Activated CD8-positive, alpha-beta memory T cell treated with anti-CD3 and anti-CD28 coated beads, Interleukin-2, amount 50 U/mL, for 1 hour (primary cell): Measurements from ENCODE around the gene RBX1.
"Not testable (repeated sequence)": the region's sequence is repeated elsewhere in the genome, so short reads cannot be mapped to it uniquely, and the experiment has no call there.

ENCODE experiments used
- DNase-seq: peaks from one replicate; pipeline ENCODE4 v3.0.0-alpha.2; 2020; ENCODE audit errors: extremely low read depth

The RBX1 gene

DNA sequence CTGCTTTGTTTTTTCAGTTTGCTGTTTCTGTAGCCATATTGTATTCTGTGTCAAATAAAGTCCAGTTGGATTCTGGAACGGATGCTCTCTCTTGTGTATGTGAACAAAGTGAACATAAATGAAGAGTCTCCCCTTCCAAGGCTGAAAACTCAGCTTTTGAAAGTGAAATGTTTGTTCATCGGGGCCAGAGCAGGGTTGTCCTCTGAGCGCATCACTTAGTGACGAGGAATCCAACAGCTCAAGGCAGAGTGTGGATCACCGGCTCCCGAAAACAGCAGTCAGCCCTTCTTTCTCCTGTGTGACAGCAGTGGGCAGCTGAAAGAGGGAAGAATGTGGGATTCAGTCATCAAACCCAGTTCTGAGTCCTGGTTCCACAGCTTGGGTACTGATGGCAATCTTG is 21.4 kb downstream of the RBX1 start:
- DNase-seq: no peak

DNA sequence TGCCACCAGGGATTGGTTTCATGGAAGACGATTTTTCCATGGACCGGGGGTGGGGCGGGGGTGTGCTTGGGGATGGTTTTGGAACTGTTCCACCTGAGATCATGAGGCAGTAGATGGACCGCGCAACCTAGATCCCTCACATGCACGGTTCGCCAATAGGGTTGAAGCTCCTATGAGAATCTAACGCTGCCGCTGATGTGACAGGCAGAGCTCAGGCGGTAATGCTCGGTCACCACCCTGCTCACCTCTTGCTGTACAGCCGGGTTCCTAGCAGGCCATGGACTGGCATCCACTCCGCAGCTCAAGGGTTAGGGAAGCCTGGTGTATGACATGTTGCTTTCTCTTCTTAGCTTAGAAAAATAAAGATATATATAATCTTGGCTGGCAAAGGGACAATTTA is 22.0 kb downstream of the RBX1 start:
- no peak for DNase-seq

GRCh38 chr22:40975366-40975765 is 24.2 kb downstream of the RBX1 start:
- no peak for DNase-seq

DNA sequence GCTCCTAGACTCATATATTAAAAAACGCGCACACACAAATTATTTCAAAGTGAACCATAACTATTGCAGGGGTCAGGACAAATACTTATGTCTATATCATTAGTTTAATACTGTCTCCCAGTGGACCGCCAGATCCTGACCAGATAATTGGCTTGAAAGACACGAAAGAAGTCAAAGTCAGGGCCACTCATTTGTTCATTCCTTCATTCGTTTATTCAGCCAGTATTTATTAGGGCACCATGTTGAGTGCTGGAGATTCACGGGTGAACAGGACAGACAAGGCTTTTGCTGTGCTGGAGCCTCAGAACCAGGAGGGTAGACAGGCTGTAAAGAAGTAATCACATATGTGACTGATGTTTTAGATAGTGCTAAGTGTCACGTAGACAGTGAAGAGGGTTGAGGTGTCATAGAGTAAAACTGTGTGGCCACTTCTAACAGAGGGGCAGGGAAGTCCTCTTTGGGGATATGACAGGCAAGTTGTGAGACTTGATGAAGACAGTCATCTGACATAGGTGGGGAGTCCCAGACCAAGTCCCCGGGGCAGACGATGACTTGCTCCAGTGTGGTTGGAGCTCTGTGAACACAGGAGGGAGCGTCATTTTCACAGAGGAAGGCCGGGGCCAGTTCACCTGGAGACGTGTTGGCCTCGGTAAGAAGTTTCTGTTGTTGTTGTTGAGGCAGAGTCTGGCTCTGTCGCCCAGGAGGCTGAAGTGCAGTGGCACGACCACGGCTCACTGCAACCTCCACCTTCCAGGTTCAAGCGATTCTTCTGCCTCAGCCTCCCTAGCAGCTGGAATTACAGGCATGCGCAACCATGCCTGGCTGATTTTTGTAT is 25.9 kb downstream of the RBX1 start:
- no peak for DNase-seq

GRCh38 chr22:40979198-40979597 is 28.0 kb downstream of the RBX1 start:
- no peak for DNase-seq

DNA sequence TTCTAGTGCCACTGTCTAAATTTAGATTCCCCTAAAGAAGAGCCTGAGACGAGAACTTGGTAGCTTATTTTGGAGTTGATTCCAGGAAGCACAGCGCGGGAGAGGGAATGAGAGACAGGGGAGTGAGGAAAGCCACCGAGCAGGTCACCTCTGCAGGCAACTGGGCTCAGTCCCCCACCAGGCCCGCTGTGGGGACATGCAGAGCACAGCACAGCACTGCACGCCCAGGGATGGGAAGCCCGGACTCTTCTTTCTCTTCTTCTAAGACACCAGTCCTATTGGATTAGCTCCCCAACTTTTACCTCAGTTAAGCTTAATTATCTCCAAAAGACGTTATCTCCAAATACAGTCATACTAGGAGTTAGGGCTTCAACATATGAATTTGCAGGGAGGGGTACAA is 28.7 kb downstream of the RBX1 start:
- no peak for DNase-seq

DNA sequence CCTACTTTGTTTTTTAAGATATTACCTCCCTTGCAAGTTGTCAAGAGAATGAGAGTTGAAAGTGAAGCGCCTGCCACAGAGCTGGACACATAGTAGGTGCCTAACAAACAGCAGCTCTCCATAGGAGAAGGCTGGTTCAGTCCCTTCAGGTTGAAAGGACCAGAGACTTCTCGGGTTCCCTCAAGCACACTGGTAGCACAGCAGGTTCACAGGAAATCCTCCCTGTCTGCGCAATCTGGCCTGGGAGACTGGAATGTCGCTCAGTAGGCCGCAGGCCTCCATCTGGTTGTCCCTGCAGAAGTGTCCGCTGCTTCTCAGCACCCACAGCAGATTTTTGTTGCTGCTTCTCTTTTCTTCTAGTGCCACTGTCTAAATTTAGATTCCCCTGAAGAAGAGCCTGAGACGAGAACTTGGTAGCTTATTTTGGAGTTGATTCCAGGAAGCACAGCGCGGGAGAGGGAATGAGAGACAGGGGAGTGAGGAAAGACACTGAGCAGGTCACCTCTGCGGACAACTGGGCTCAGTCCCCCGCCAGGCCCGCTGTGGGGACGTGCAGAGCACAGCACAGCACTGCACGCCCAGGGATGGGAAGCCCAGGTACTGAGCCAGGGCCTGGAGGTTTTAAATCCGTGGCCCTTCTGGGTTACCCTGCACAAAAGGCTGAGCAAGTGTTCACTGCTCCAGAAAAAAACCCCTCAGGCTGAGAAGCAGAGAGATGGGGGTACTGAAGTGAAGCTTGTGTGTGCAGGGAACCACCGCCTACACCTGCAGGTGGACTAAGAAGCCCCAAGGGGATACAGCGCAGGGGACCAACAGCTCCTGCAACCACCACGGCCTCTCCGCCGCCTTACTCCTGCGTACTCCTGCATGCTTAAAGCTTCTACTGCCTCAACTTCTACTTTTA is 31.6 kb downstream of the RBX1 start:
- DNase-seq: no peak

DNA sequence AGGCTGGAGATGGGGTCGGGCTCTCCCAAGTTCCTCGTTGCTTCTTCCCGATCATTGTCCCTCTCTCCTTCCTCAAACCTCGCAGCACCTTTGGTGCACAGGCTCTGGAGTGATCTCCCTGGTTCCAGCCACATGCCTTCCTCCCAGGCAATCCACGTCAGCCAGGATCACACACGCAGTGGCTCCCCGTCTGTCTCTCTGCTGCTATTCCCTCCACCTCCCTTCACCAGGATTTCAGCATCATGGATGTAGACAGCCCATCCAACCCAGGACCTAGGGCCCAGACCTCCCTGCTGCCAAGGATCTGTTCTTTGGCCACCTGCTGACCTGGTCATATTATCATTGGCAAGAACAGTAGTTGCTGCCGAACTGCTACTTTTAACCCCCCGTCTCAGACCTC is 40.1 kb downstream of the RBX1 start:
- no peak for DNase-seq

DNA sequence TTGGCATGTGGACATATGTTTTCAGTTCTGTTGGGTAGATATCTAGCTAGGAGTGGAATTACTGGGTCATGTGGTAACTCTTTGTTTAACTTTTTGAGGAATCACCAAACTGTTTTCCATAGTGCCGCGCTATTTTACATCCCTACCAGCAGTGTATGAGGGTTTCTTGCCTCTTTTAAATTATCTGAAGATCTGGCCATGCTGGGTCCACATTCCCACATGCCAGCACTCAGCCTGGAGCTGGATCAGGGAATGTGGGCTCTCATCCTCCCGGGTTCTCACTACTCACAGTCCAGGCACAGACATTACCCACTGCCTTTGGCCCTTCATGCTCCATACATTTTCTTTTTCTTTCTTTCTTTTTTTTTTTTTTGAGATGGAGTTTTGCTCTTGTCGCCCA is 44.6 kb downstream of the RBX1 start:
- DNase-seq: no peak

GRCh38 chr22:40997520-40997919 is 46.3 kb downstream of the RBX1 start:
- no peak for DNase-seq

DNA sequence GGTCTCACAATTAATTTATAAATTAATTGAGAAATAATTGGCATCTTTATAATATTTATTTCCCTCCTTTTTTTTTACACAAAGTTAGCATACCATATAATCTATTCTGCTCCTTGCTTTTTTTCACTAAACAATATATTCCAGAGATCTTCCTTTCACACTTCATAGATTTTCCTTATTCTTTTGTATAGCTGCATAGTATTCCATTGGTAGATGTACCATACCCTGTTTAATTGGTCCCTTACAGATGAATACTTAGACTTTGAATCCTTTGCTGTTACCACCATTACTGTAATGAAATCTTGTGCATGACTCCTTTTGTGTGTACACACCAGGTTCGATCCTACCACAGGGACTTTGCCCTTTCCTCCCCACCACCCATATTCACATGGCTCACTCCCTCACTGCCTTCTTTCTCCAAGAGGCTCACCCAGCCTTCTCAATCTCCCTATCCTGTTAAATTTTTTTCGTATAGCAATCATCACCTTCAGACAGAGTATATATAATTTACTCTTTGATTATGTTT is 48.9 kb downstream of the RBX1 start:
- no peak for DNase-seq

GRCh38 chr22:41000941-41001721 is 50.0 kb downstream of the RBX1 start:
- DNase-seq: no peak

- DNase-seq: no peak
Measured at GRCh38 chr22:41001722-41002122, 50.5 kb downstream of the RBX1 start.

DNA sequence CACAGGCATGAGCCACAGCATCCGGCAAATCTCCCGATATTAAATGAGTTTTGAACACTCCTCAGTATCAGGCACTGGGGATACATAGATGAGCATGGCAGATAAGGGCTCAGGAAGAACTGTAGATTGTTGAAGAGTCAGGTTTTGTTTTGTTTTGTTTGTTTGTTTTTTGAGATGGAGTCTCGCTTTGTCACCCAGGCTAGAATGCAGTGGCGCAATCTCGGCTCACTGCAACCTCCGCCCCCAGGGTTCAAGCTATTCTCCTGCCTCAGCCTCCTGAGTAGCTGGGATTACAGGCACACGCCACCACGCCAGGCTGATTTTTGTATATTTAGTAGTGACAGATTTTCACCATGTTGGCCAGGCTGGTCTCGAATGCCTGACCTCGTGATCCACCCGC is 51.2 kb downstream of the RBX1 start:
- DNase-seq: not testable (repeated sequence)

DNA sequence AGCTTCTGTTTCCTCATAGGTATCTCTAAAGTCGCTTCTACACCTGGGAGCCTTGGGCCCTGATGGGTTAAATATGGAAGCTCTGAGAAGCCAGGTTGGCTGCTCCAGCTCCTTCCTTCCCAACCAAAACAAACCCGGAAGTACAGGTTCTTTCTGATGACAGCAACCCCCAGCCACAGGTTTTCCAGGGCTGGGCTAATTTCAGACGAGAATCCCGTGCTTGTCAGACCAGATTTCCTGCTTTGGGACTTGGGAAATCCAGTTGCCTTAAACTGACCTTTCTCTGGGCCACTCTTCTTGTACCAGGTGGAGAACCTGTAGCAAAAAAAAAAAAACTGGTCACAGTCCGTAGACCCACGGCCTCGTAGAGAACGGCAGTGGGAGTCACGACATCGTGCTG is 51.9 kb downstream of the RBX1 start:
- DNase-seq: no peak

GRCh38 chr22:41003976-41004375 is 52.8 kb downstream of the RBX1 start:
- no peak for DNase-seq

GRCh38 chr22:41009222-41009948 is 58.2 kb downstream of the RBX1 start:
- no peak for DNase-seq

DNA sequence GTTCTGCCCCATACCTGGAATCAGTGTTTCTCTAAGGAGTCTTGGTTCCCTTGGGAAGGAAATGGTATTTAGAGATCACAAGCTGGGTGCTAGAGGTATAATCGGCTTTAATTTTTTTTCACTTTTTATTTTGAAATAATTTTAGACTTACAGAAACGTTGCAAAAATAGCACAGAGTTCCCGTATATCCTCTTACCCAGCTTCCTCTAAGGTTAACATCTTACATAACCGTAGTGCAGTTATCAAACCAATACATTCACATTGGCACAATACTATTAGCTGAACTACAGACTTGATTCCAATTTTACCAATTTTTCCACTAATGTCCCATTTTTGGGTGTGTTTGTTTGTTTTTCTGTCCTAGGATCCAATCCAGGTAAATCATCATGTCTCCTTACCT is 63.8 kb downstream of the RBX1 start:
- no peak for DNase-seq

DNA sequence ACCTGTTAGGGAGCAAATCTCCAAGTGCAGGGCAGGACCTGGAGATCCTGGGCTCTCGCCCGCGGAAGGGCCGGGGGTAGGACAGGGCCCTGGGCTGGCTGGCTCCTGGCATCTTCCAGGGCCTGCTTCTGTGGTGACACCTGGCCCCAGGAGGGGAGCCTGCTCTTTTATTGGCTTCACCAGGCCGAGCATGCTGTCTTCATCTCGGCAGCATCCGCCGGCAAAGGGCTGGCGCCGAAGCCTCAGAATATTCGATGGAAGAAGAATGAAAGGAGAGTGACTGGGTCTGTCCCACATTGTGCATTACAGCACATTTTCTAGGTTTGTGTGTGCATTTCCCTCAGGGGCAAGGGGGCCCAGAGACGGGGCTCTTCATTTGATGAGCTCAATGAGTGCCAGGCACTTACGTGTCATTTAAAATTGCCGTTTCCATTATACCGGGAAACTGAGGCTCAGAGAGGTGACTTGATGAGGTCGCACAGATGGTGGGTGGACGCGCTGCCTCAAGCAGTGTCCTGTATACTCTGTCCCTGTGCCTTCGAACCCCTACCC is 70.0 kb downstream of the RBX1 start:
- no peak for DNase-seq

- DNase-seq: no peak
Measured at GRCh38 chr22:41021613-41022454, 70.7 kb downstream of the RBX1 start.
